HCT116 (cell line): ENCODE data around the gene LGMN. TPM values are rescaled to one million over a fixed set of nuclear protein-coding genes. Genes with fewer than 3 reads are reported as not detected.

Experiments used
- ATAC-seq: fragments of 200-7000 bp; cut with Tn5 transposase; 2 replicates; pipeline ENCODE4 v1.9.1; 2020; ENCODE audit warnings: mild to moderate bottlenecking, moderate library complexity
- BruUV-seq: library from RNA; stranded (reverse); fragments of 400-500 nt; replicated peaks from 2 replicates; lab custom pipeline; 2021; lab: Mats Ljungman, UMichigan
- CTCF ChIA-PET: fragments of 300-600 bp; sonication (Branson Sonifier 250); formaldehyde crosslinking; loops from one replicate; lab custom pipeline; 2021; ENCODE audit warnings: antibody characterized with exemption; lab: Charles Lee
- POLR2A ChIA-PET: fragments of 300-600, 350-600 bp; sonication (Branson Sonifier 250); formaldehyde crosslinking; loops from one replicate; lab custom pipeline; 2021; ENCODE audit warnings: antibody characterized with exemption; lab: Charles Lee
- RAD21 ChIA-PET, 2 experiments: fragments of 300-600 bp; sonication (Branson Sonifier 250); formaldehyde crosslinking; loops; one replicate each; lab custom pipeline; 2023; ENCODE audit warnings: low total read pairs in 2 of 2; ENCODE audit not compliant: uncharacterized antibody in 2 of 2, unreplicated experiment in 2 of 2, low non-redundant PET in 1 of 2; lab: Charles Lee
- DNase-seq: peaks from one replicate; pipeline ENCODE4 v3.0.0-alpha.2; 2010; ENCODE audit warnings: low read depth, low spot score
- H2AFZ ChIP-seq: fragments of 200-600 bp; shearing (Covaris generic), sonication (generic); 2 replicates; pipeline ENCODE4 v1.6.1; 2017; ENCODE audit warnings: low read depth, mixed run types, mixed read lengths, antibody characterized with exemption, low read length; ENCODE audit not compliant: poor library complexity, severe bottlenecking
- H3K27ac ChIP-seq: 2 replicates; pipeline ENCODE4 v1.5.1; 2012; ENCODE audit warnings: low read depth, low read length
- H3K27me3 ChIP-seq: fragments of 200-600 bp; sonication (generic); 2 replicates; pipeline ENCODE4 v1.6.1; 2016; ENCODE audit warnings: mixed run types, low read length, mixed read lengths; ENCODE audit not compliant: insufficient read depth
- H3K36me3 ChIP-seq, 2 experiments: fragments of 200-500 bp in 1 of 2; fragments of 200-600 bp in 1 of 2; sonication (Bioruptor generic) in 1 of 2; sonication (generic) in 1 of 2; 2 replicates each; pipeline versions ENCODE4 v1.5.1 to v1.6.1; 2014 to 2016; ENCODE audit warnings: low read length in 2 of 2, inconsistent platforms in 1 of 2, mixed read lengths in 1 of 2, mixed run types in 1 of 2; ENCODE audit not compliant: insufficient read depth in 2 of 2, control insufficient read depth in 1 of 2
- H3K4me1 ChIP-seq, 2 experiments: fragments of 200-600 bp in 1 of 2; sonication (generic) in 1 of 2; 2 replicates each; pipeline versions ENCODE4 v1.5.1 to v1.6.1; 2012 to 2017; ENCODE audit warnings: low read length in 2 of 2, inconsistent platforms in 1 of 2, mild to moderate bottlenecking in 1 of 2, mixed read lengths in 1 of 2, mixed run types in 1 of 2, moderate library complexity in 1 of 2; ENCODE audit not compliant: insufficient read depth in 2 of 2, control insufficient read depth in 1 of 2
- H3K4me2 ChIP-seq: fragments of 200-600 bp; sonication (generic); 2 replicates; pipeline ENCODE4 v1.6.1; 2017; ENCODE audit warnings: mixed run types, low read length, mixed read lengths
- H3K4me3 ChIP-seq, 2 experiments: fragments of 200-600 bp in 1 of 2; sonication (generic) in 1 of 2; replicated peaks in 1 of 2; 2 replicates each; pipeline ENCODE4 v1.5.1; 2011 to 2016; ENCODE audit warnings: low read length in 2 of 2, control low read depth in 1 of 2, low read depth in 1 of 2, mild to moderate bottlenecking in 1 of 2, mixed read lengths in 1 of 2, mixed run types in 1 of 2
- H3K79me2 ChIP-seq: fragments of 200-600 bp; sonication (generic); 2 replicates; pipeline ENCODE4 v1.6.1; 2017; ENCODE audit warnings: mild to moderate bottlenecking, mixed run types, low read length, moderate library complexity, mixed read lengths; ENCODE audit not compliant: insufficient read depth
- H3K9ac ChIP-seq: fragments of 200-600 bp; sonication (generic); 2 replicates; pipeline ENCODE4 v1.6.1; 2016; ENCODE audit warnings: low read length, mixed read lengths
- H3K9me2 ChIP-seq: fragments of 200-600 bp; sonication (generic), shearing (Covaris generic); 2 replicates; pipeline ENCODE4 v1.6.1; 2017; ENCODE audit warnings: mixed run types, mild to moderate bottlenecking, moderate library complexity; ENCODE audit not compliant: insufficient read depth
- H3K9me3 ChIP-seq, 2 experiments: fragments of 200-500 bp in 1 of 2; fragments of 200-600 bp in 1 of 2; sonication (Bioruptor generic) in 1 of 2; sonication (generic) in 1 of 2; 2 replicates each; pipeline ENCODE4 v1.6.1; 2014 to 2017; ENCODE audit warnings: low read length in 2 of 2, mixed read lengths in 2 of 2, inconsistent platforms in 1 of 2, low read depth in 1 of 2, mild to moderate bottlenecking in 1 of 2, mixed run types in 1 of 2, moderate library complexity in 1 of 2; ENCODE audit not compliant: control insufficient read depth in 1 of 2, insufficient read depth in 1 of 2
- H4K20me1 ChIP-seq: fragments of 200-600 bp; sonication (generic), shearing (Covaris generic); 2 replicates; pipeline ENCODE4 v1.6.1; 2017; ENCODE audit warnings: mixed run types, mild to moderate bottlenecking, moderate library complexity; ENCODE audit not compliant: insufficient read depth
- CBX3 ChIP-seq: IDR thresholded peaks from 2 replicates; pipeline ENCODE4 v1.6.1; 2012; ENCODE audit warnings: low read depth
- EGR1 ChIP-seq: IDR thresholded peaks from 2 replicates; pipeline ENCODE4 v1.6.1; 2012; ENCODE audit warnings: low read depth
- ELF1 ChIP-seq: IDR thresholded peaks from 2 replicates; pipeline ENCODE4 v1.6.1; 2012; ENCODE audit warnings: low read depth, borderline replicate concordance
- EZH2phosphoT487 ChIP-seq: fragments of 200-600 bp; IDR thresholded peaks from 2 replicates; pipeline ENCODE4 v1.6.1; 2018; ENCODE audit warnings: antibody characterized with exemption, borderline replicate concordance
- FOSL1 ChIP-seq: IDR thresholded peaks from 2 replicates; pipeline ENCODE4 v1.6.1; 2012; ENCODE audit warnings: low read depth
- JUND ChIP-seq: IDR thresholded peaks from 2 replicates; pipeline ENCODE4 v1.6.1; 2012
- POLR2A ChIP-seq: IDR thresholded peaks from 2 replicates; pipeline ENCODE4 v1.7.0; 2011; ENCODE audit warnings: borderline replicate concordance; ENCODE audit not compliant: insufficient read depth, insufficient read length; ENCODE audit errors: extremely low read depth
- POLR2AphosphoS5 ChIP-seq: IDR thresholded peaks from 2 replicates; pipeline ENCODE4 v1.6.1; 2011; ENCODE audit warnings: mild to moderate bottlenecking, low read depth, low read length, moderate library complexity
- RAD21 ChIP-seq: IDR thresholded peaks from 2 replicates; pipeline ENCODE4 v1.6.1; 2012; ENCODE audit warnings: low read depth, mild to moderate bottlenecking
- TCF7L2 ChIP-seq: IDR thresholded peaks from 2 replicates; pipeline ENCODE4 v1.7.0; 2011; ENCODE audit warnings: borderline replicate concordance, inconsistent platforms; ENCODE audit not compliant: insufficient read depth, insufficient read length; ENCODE audit errors: extremely low read depth
- YY1 ChIP-seq: IDR thresholded peaks from 2 replicates; pipeline ENCODE4 v1.6.1; 2011; ENCODE audit warnings: low read length, low read depth, moderate library complexity, mild to moderate bottlenecking; ENCODE audit not compliant: insufficient replicate concordance; ENCODE audit errors: extremely low read depth
- ZNF274 ChIP-seq: fragments of 200-500 bp; sonication (Bioruptor generic); IDR thresholded peaks from 2 replicates; pipeline ENCODE4 v1.6.1; 2014; ENCODE audit warnings: mild to moderate bottlenecking, low read depth, low read length, inconsistent platforms
- intact Hi-C: fragments of 100-400 bp; cut with micrococcal nuclease; formaldehyde crosslinking; loops from 2 replicates; pipeline ENCODE4 v1.10.0; 2022
- total RNA-seq: library from RNA; stranded (reverse); gene quantifications from one replicate; pipeline ENCODE4 v1.2.1, GENCODE V29; 2021; ENCODE audit not compliant: unreplicated experiment
- TF ChIP-seq, protein P1 (sequence below), 3 experiments: fragments of 200-600 bp in 1 of 3; sonication (generic) in 1 of 3; IDR thresholded peaks in 2 of 3; conservative IDR thresholded peaks in 1 of 3; 2 replicates each; pipeline ENCODE4 v1.5.1; 2012 to 2017; ENCODE audit warnings: low read depth in 2 of 3, low read length in 2 of 3, antibody characterized with exemption in 1 of 3, borderline replicate concordance in 1 of 3, control low read depth in 1 of 3, mild to moderate bottlenecking in 1 of 3, mixed read lengths in 1 of 3, mixed run types in 1 of 3, moderate library complexity in 1 of 3; ENCODE audit not compliant: insufficient read depth in 1 of 3
- TF ChIP-seq, protein P2 (sequence below): IDR thresholded peaks from 2 replicates; pipeline ENCODE4 v1.6.1; 2012; ENCODE audit warnings: low read depth
- TF ChIP-seq, protein P3 (sequence below): IDR thresholded peaks from 2 replicates; pipeline ENCODE4 v1.6.1; 2012
- TF ChIP-seq, protein P4 (sequence below): IDR thresholded peaks from 2 replicates; pipeline ENCODE4 v1.6.1; 2011; ENCODE audit warnings: mild to moderate bottlenecking, low read length, moderate library complexity; ENCODE audit not compliant: insufficient replicate concordance; ENCODE audit errors: extremely low read depth

The LGMN gene
- total RNA-seq, 1 experiment from 2014 or later = 44.9 TPM

DNA sequence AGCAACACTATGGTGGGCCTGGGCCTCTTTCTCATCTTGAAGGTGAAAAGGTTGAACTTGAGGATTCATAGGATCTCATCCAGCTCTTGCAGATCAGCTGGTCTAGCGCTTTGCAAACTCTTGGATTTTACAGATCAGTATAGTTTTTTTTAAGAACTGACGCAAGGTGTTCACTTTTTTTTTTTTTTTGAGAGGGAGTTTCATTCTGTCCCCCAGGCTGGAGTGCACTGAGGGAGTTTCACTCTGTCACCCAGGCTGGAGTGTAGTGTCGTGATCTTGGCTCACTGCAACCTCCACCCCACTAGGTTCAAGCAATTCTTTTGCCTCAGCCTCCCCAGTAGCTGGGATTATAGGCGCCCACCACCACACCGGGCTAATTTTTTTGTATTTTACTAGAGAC, 20.4 kb upstream of the LGMN start:
- TF ChIP-seq YY1 (no peak), ZNF274 (no peak), TCF7L2 (no peak), ELF1 (no peak), RAD21 (no peak), EGR1 (no peak), CBX3 (no peak), POLR2A (no peak), FOSL1 (no peak), EZH2phosphoT487 (no peak), JUND (no peak), POLR2AphosphoS5 (no peak)
- TF ChIP-seq, protein P1, sequence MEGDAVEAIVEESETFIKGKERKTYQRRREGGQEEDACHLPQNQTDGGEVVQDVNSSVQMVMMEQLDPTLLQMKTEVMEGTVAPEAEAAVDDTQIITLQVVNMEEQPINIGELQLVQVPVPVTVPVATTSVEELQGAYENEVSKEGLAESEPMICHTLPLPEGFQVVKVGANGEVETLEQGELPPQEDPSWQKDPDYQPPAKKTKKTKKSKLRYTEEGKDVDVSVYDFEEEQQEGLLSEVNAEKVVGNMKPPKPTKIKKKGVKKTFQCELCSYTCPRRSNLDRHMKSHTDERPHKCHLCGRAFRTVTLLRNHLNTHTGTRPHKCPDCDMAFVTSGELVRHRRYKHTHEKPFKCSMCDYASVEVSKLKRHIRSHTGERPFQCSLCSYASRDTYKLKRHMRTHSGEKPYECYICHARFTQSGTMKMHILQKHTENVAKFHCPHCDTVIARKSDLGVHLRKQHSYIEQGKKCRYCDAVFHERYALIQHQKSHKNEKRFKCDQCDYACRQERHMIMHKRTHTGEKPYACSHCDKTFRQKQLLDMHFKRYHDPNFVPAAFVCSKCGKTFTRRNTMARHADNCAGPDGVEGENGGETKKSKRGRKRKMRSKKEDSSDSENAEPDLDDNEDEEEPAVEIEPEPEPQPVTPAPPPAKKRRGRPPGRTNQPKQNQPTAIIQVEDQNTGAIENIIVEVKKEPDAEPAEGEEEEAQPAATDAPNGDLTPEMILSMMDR (IDR thresholded peaks at IDR 0.05 in 2 of 3, conservative IDR thresholded peaks at IDR 0.05 in 1 of 3; ENCODE audit: borderline replicate concordance in 1 of 3, insufficient read depth in 1 of 3, low read depth in 2 of 3, low read length in 2 of 3) = no peak
- TF ChIP-seq, protein P2, sequence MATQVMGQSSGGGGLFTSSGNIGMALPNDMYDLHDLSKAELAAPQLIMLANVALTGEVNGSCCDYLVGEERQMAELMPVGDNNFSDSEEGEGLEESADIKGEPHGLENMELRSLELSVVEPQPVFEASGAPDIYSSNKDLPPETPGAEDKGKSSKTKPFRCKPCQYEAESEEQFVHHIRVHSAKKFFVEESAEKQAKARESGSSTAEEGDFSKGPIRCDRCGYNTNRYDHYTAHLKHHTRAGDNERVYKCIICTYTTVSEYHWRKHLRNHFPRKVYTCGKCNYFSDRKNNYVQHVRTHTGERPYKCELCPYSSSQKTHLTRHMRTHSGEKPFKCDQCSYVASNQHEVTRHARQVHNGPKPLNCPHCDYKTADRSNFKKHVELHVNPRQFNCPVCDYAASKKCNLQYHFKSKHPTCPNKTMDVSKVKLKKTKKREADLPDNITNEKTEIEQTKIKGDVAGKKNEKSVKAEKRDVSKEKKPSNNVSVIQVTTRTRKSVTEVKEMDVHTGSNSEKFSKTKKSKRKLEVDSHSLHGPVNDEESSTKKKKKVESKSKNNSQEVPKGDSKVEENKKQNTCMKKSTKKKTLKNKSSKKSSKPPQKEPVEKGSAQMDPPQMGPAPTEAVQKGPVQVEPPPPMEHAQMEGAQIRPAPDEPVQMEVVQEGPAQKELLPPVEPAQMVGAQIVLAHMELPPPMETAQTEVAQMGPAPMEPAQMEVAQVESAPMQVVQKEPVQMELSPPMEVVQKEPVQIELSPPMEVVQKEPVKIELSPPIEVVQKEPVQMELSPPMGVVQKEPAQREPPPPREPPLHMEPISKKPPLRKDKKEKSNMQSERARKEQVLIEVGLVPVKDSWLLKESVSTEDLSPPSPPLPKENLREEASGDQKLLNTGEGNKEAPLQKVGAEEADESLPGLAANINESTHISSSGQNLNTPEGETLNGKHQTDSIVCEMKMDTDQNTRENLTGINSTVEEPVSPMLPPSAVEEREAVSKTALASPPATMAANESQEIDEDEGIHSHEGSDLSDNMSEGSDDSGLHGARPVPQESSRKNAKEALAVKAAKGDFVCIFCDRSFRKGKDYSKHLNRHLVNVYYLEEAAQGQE = no peak
- TF ChIP-seq, protein P3, sequence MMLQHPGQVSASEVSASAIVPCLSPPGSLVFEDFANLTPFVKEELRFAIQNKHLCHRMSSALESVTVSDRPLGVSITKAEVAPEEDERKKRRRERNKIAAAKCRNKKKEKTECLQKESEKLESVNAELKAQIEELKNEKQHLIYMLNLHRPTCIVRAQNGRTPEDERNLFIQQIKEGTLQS = no peak
- TF ChIP-seq, protein P4, sequence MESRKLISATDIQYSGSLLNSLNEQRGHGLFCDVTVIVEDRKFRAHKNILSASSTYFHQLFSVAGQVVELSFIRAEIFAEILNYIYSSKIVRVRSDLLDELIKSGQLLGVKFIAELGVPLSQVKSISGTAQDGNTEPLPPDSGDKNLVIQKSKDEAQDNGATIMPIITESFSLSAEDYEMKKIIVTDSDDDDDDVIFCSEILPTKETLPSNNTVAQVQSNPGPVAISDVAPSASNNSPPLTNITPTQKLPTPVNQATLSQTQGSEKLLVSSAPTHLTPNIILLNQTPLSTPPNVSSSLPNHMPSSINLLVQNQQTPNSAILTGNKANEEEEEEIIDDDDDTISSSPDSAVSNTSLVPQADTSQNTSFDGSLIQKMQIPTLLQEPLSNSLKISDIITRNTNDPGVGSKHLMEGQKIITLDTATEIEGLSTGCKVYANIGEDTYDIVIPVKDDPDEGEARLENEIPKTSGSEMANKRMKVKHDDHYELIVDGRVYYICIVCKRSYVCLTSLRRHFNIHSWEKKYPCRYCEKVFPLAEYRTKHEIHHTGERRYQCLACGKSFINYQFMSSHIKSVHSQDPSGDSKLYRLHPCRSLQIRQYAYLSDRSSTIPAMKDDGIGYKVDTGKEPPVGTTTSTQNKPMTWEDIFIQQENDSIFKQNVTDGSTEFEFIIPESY = no peak
- no peaks in the 10 kb centered on the region for H4K20me1 ChIP-seq
- no peaks in the 10 kb centered on the region for H3K36me3 ChIP-seq
- H3K4me3 ChIP-seq = no peak overlapping the region
- POLR2A ChIA-PET = no interaction called here
- H3K9me3 ChIP-seq = no peaks in the 10 kb centered on the region
- intact Hi-C loops = no loop called here
- DNase-seq (no peak), ATAC-seq (no peak)
- RAD21 ChIA-PET = no interaction called here
- H3K4me1 ChIP-seq = no peaks in the 10 kb centered on the region; a peak in 1 of 4 replicates
- H2AFZ ChIP-seq = no peak overlapping the region
- CTCF ChIA-PET = no interaction called here
- no peaks in the 10 kb centered on the region for H3K27me3 ChIP-seq
- no peaks in the 10 kb centered on the region for H3K9me2 ChIP-seq
- no peaks in the 10 kb centered on the region for H3K79me2 ChIP-seq
- H3K27ac ChIP-seq = no peak overlapping the region
- no TSS peak for BruUV-seq
- H3K9ac ChIP-seq = no peak overlapping the region
- H3K4me2 ChIP-seq = no peak overlapping the region
